Esophagus squamous epithelium (tissue), 5 donors: ENCODE results near the gene PI4KA. TPM values are rescaled to one million over a fixed set of nuclear protein-coding genes. Genes with fewer than 3 reads are reported as not detected.
A peak's percentile ranks its signal among the peaks of the same experiment; 100 is the strongest.

Experiments used
- DNase-seq: peaks from one replicate; lab custom pipeline; 2025; lab: John Stamatoyannopoulos, UW
- H3K27ac ChIP-seq, 4 donors: fragments of 200-600 bp; sonication (generic); one replicate each; pipeline ENCODE4 v1.5.1; 2016 to 2019; ENCODE audit warnings: mild to moderate bottlenecking in 1 of 4
- H3K27me3 ChIP-seq, 4 donors: fragments of 200-600 bp; sonication (generic); 1 replicate in 3 of 4; 2 replicates in 1 of 4; pipeline versions ENCODE4 v1.5.1 to v1.6.0; 2017 to 2021; ENCODE audit warnings: antibody characterized with exemption in 1 of 4
- H3K36me3 ChIP-seq, 3 donors: fragments of 200-600 bp; sonication (generic); one replicate each; pipeline ENCODE4 v1.5.1; 2016 to 2019
- H3K4me1 ChIP-seq, 3 donors: fragments of 200-600 bp; sonication (generic); one replicate each; pipeline ENCODE4 v1.5.1; 2017 to 2019
- H3K4me3 ChIP-seq, 4 donors: fragments of 200-600 bp; sonication (generic); 1 replicate in 3 of 4; 2 replicates in 1 of 4; pipeline ENCODE4 v1.5.1; 2016 to 2019; ENCODE audit warnings: mild to moderate bottlenecking in 2 of 4, moderate library complexity in 1 of 4
- H3K9me3 ChIP-seq, 3 donors: fragments of 200-600 bp; sonication (generic); one replicate each; pipeline ENCODE4 v1.5.1; 2016 to 2019
- POLR2A ChIP-seq, 4 donors: fragments of 450-650 bp; IDR thresholded peaks; one replicate each; pipeline ENCODE4 v1.6.1; 2017; ENCODE audit warnings: antibody characterized with exemption in 4 of 4, mild to moderate bottlenecking in 4 of 4, moderate library complexity in 3 of 4
- WGBS, 2 donors: methylation state at CpG; one replicate each; pipeline ENCODE4 v1.1.5; 2018; 5-methylcytosine and 5-hydroxymethylcytosine counted together
- intact Hi-C: fragments of 100-400 bp; cut with DNase I; formaldehyde crosslinking; loops from one replicate; pipeline ENCODE4 v1.15.0; 2022
- total RNA-seq, 4 donors: library from RNA; depleted of rRNA; stranded (reverse); fragments of >200 nt; gene quantifications; one replicate each; pipeline ENCODE4 v1.1.0, GENCODE V29; 2016
- TF ChIP-seq, protein P1 (sequence below), 6 experiments: fragments of 450-650 bp in 4 of 6; fragments of 200-600 bp in 2 of 6; sonication (generic) in 2 of 6; IDR thresholded peaks; one replicate each; pipeline ENCODE4 v1.5.1; 2016 to 2019; ENCODE audit warnings: antibody characterized with exemption in 6 of 6, mild to moderate bottlenecking in 4 of 6, moderate library complexity in 4 of 6
- donor health status: DM: yes; HTN: yes; CAD: no.

The PI4KA gene
- total RNA-seq, 4 donors from 2014 or later: 25.4 to 48.6 (median 33.8) TPM

DNA sequence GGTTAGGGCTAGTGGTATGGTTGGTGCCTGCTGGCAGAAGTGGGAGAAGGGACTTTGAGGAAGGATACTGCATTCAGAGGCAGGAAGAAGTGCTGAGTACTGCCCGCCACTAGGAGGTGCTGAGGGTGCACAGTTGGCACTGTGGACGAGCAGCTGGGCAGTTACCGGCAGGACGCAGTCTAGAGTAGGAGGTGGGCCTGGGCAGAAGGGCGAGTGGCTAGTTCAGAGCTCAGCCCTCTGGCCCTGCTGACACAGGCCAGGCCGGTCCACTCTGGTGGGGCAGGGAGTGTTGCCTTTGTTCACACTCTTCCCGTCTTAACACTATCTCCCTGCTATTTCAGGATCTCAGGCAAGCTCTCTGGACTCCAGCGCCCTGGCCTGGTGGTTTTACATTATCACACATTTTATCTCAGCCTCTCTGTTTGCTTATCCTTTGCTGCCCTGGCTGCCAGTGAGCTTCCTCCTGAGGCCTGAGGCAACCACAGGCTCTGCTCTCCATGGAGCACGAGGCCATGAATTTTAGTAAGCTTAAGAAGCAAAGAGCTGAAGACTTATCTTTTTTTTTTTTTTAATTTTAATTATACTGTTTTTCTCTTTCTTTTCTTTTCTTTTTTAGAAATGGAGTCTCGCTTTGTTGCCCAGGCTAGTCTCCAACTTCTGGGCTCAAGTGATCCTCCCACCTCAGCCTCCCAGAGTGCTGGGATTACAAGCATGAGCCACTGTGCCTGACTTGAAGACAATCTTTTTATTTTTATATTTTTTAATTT lies 27.1 kb upstream of the PI4KA start:
- TF ChIP-seq POLR2A (IDR thresholded peaks at IDR 0.05): peak in 1 of 4 donors; percentile 14
- TF ChIP-seq, protein P1, sequence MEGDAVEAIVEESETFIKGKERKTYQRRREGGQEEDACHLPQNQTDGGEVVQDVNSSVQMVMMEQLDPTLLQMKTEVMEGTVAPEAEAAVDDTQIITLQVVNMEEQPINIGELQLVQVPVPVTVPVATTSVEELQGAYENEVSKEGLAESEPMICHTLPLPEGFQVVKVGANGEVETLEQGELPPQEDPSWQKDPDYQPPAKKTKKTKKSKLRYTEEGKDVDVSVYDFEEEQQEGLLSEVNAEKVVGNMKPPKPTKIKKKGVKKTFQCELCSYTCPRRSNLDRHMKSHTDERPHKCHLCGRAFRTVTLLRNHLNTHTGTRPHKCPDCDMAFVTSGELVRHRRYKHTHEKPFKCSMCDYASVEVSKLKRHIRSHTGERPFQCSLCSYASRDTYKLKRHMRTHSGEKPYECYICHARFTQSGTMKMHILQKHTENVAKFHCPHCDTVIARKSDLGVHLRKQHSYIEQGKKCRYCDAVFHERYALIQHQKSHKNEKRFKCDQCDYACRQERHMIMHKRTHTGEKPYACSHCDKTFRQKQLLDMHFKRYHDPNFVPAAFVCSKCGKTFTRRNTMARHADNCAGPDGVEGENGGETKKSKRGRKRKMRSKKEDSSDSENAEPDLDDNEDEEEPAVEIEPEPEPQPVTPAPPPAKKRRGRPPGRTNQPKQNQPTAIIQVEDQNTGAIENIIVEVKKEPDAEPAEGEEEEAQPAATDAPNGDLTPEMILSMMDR (IDR thresholded peaks at IDR 0.05): peak; percentile 66 to 93 (median 81)
- 31 to 36% methylated on average over 6 to 10 of the region's 10 CpGs for WGBS, 2 donors
- Histone ChIP-seq H3K27ac (peak overlapping the region; percentile 50 to 79 (median 68)), H3K27me3 (no peaks in the 10 kb centered on the region), H3K4me3 (peak overlapping the region in 1 of 4 donors; percentile 27), H3K9me3 (no peaks in the 10 kb centered on the region), H3K4me1 (peaks cover 0 to 11% (median 7%) of the 10 kb centered on the region in 3 donors), H3K36me3 (peaks cover 6 to 91% (median 25%) of the 10 kb centered on the region in 3 donors)
- intact Hi-C loops: no loop called here
- no peak for DNase-seq

DNA sequence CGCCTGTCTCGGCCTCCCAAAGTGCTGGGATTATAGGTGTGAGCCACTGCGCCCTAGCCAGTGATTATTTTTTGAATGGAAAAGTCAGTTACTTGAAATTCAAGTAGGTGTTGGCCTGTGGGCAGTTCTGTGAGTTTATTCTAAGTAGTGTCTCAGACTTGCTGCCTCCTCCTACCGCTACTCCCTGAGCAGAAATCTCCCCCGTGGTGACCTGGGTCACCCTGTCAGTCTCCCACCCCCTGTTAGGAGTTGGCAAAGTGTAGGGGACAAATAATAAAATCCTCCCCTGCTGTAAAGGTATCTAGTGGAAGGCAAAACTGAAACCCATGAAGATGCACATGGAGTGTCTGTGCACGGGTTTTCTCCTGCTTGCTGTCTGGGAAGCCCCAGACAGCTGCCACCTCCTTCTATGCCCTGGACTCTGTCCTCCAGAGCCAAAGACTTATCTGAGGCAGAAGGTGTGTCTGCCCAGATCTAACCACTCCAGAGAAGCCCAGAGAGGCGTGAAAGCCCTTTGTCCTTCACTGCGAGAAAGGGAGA lies 26.5 kb upstream of the PI4KA start:
- H3K4me3 ChIP-seq: no peak overlapping the region
- H3K27me3 ChIP-seq: no peaks in the 10 kb centered on the region
- WGBS, 2 donors: 61 to 67% methylated on average over 4 to 7 of the region's 8 CpGs
- H3K4me1 ChIP-seq: peaks cover 0 to 13% (median 7%) of the 10 kb centered on the region in 3 donors
- TF ChIP-seq POLR2A (IDR thresholded peaks at IDR 0.05): no peak
- TF ChIP-seq, protein P1 (IDR thresholded peaks at IDR 0.05): no peak
- no peaks in the 10 kb centered on the region for H3K9me3 ChIP-seq
- intact Hi-C loops: no loop called here
- no peak for DNase-seq
- peak overlapping the region in 3 of 4 donors; percentile 50 to 74 (median 61) for H3K27ac ChIP-seq
- peaks cover 6 to 93% (median 25%) of the 10 kb centered on the region in 3 donors for H3K36me3 ChIP-seq

DNA sequence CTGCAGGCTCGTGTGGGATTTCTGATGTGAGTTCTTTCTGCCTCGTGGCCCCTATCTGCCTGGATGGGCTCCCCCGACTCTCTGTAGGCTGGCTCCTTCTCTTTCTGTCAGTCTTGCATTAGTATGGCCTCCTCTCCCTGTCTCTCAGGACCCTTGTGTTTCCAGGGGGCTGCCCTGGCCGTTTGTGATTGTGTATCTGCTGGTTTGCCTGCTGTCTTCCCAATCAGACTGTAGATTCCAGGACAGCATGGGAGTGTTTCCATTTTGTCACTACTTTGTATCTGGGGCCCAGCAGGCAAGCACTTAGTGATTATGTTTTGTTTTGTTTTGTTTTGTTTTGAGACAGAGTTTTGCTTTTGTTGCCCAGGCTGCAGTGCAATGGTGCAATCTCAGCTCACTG lies 25.8 kb upstream of the PI4KA start:
- Histone ChIP-seq H3K9me3 (no peaks in the 10 kb centered on the region), H3K4me1 (peaks cover 0 to 13% (median 7%) of the 10 kb centered on the region in 3 donors), H3K4me3 (no peak overlapping the region), H3K27ac (no peak overlapping the region), H3K36me3 (peaks cover 6 to 89% (median 25%) of the 10 kb centered on the region in 3 donors), H3K27me3 (no peaks in the 10 kb centered on the region)
- no peak for DNase-seq
- intact Hi-C loops: no loop called here
- TF ChIP-seq POLR2A (IDR thresholded peaks at IDR 0.05): no peak
- TF ChIP-seq, protein P1 (IDR thresholded peaks at IDR 0.05): no peak
- WGBS, 2 donors: 69 to 72% methylated on average over 4 of the region's 4 CpGs

DNA sequence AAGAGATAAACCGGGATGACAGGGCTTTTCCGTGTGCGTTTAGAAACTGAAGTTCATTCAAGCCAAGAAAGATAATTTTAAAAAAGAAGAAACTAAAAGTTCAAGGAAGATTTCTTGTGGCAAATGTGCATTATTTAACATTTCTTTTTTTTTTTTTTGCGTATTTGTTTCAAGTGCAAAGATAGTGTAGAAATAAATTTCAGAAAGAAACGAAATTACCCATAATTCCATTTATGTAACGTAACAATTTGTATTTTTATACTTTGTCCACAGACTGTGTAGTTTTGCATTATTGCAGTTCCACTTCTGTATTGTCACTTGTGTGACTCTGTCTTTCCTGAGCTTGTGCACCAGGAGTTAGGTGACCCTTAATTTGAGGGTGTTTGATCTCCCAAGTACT lies 24.2 kb upstream of the PI4KA start:
- 83 to 88% methylated on average over 6 of the region's 6 CpGs for WGBS, 2 donors
- peaks cover 0 to 13% (median 7%) of the 10 kb centered on the region in 3 donors for H3K4me1 ChIP-seq
- H3K4me3 ChIP-seq: no peak overlapping the region
- DNase-seq: no peak
- TF ChIP-seq POLR2A (IDR thresholded peaks at IDR 0.05): no peak
- TF ChIP-seq, protein P1 (IDR thresholded peaks at IDR 0.05): no peak
- H3K9me3 ChIP-seq: no peaks in the 10 kb centered on the region
- intact Hi-C loops: no loop called here
- peaks cover 6 to 87% (median 11%) of the 10 kb centered on the region in 3 donors for H3K36me3 ChIP-seq
- no peaks in the 10 kb centered on the region for H3K27me3 ChIP-seq
- H3K27ac ChIP-seq: no peak overlapping the region
